Ishikawa (cell line): ENCODE measurements around the gene SNAP91.

Experiments
- CEBPB ChIP-seq: IDR thresholded peaks from 2 replicates; pipeline ENCODE4 v1.6.1; 2012
- CREB1 ChIP-seq: IDR thresholded peaks from 2 replicates; pipeline ENCODE4 v1.6.1; 2012; ENCODE audit warnings: low read depth
- EGR1 ChIP-seq: IDR thresholded peaks from 2 replicates; pipeline ENCODE4 v1.6.1; 2012
- EP300 ChIP-seq: IDR thresholded peaks from 2 replicates; pipeline ENCODE4 v1.6.1; 2012; ENCODE audit warnings: borderline replicate concordance
- FOXM1 ChIP-seq: IDR thresholded peaks from 2 replicates; pipeline ENCODE4 v1.6.1; 2012; ENCODE audit warnings: low read depth, borderline replicate concordance
- MAX ChIP-seq: IDR thresholded peaks from 2 replicates; pipeline ENCODE4 v1.6.1; 2012
- NFIC ChIP-seq: IDR thresholded peaks from 2 replicates; pipeline ENCODE4 v1.6.1; 2012
- RAD21 ChIP-seq: IDR thresholded peaks from 2 replicates; pipeline ENCODE4 v1.6.1; 2012; ENCODE audit warnings: low read depth
- REST ChIP-seq: IDR thresholded peaks from 2 replicates; pipeline ENCODE4 v1.6.1; 2012; ENCODE audit warnings: low read depth, mild to moderate bottlenecking
- TAF1 ChIP-seq: IDR thresholded peaks from 2 replicates; pipeline ENCODE4 v1.6.1; 2012; ENCODE audit warnings: low read depth, mild to moderate bottlenecking
- TCF12 ChIP-seq: IDR thresholded peaks from 2 replicates; pipeline ENCODE4 v1.6.1; 2012; ENCODE audit warnings: low read depth
- TEAD4 ChIP-seq: IDR thresholded peaks from 2 replicates; pipeline ENCODE4 v1.6.1; 2012
- USF1 ChIP-seq: IDR thresholded peaks from 2 replicates; pipeline ENCODE4 v1.6.1; 2012
- YY1 ChIP-seq: IDR thresholded peaks from 2 replicates; pipeline ENCODE4 v1.6.1; 2012; ENCODE audit warnings: low read depth
- ZBTB7A ChIP-seq: IDR thresholded peaks from 2 replicates; pipeline ENCODE4 v1.6.1; 2012; ENCODE audit warnings: low read depth

Gene SNAP91

GRCh38 chr6:83600459-83600858 is 108.4 kb downstream of the SNAP91 start:
- TF ChIP-seq USF1 (no peak), RAD21 (no peak), TAF1 (no peak), EP300 (no peak), EGR1 (no peak), NFIC (no peak), CREB1 (no peak), YY1 (no peak), MAX (no peak), FOXM1 (no peak), CEBPB (no peak), TCF12 (no peak), TEAD4 (no peak), REST (no peak), ZBTB7A (no peak)

GRCh38 chr6:83597511-83597910 is 111.4 kb downstream of the SNAP91 start:
- no peak for TF ChIP-seq RAD21

GRCh38 chr6:83597051-83597450 is 111.8 kb downstream of the SNAP91 start:
- TF ChIP-seq TEAD4 (no peak), TCF12 (no peak), USF1 (no peak), TAF1 (no peak), FOXM1 (no peak), ZBTB7A (no peak), YY1 (no peak), MAX (no peak), REST (no peak), CEBPB (no peak), EP300 (no peak)

GRCh38 chr6:83594941-83595340 is 114.0 kb downstream of the SNAP91 start:
- TF ChIP-seq EP300 (no peak), RAD21 (no peak), CREB1 (no peak), REST (no peak), TEAD4 (no peak), TCF12 (no peak), FOXM1 (no peak), NFIC (no peak), TAF1 (no peak), USF1 (no peak), YY1 (no peak)
